Left lung (tissue), 10 donors: ENCODE results near the gene ACTL8. TPM values are rescaled to one million over a fixed set of nuclear protein-coding genes. Genes with fewer than 3 reads are reported as not detected.

Experiments
- ATAC-seq: fragments of 200-7000 bp; cut with Tn5 transposase; one replicate; pipeline ENCODE4 v1.9.1; 2020; ENCODE audit warnings: moderate library complexity
- DNase-seq, 4 donors: peaks; one replicate each; pipeline ENCODE4 v3.0.0-alpha.2; 2013 to 2020
- H3K27ac ChIP-seq, 2 donors: fragments of 200-600 bp; sonication (generic) in 1 of 2; one replicate each; pipeline versions ENCODE4 v1.5.0 to v1.8.0; 2020 to 2021
- H3K27me3 ChIP-seq, 2 donors: fragments of 200-600 bp; sonication (generic) in 1 of 2; one replicate each; pipeline versions ENCODE4 v1.5.0 to v1.8.0; 2020 to 2021
- H3K36me3 ChIP-seq, 2 donors: fragments of 200-600 bp; sonication (generic) in 1 of 2; one replicate each; pipeline versions ENCODE4 v1.5.0 to v1.8.0; 2020 to 2021
- H3K4me1 ChIP-seq, 2 donors: fragments of 200-600 bp; one replicate each; pipeline ENCODE4 v1.8.0; 2021
- H3K4me3 ChIP-seq, 2 donors: fragments of 200-600 bp; sonication (generic) in 1 of 2; one replicate each; pipeline versions ENCODE4 v1.5.0 to v1.8.0; 2020 to 2021; ENCODE audit warnings: mild to moderate bottlenecking in 1 of 2
- H3K9me3 ChIP-seq, 2 donors: fragments of 200-600 bp; sonication (generic) in 1 of 2; one replicate each; pipeline versions ENCODE4 v1.5.0 to v1.8.0; 2020 to 2021
- intact Hi-C, 2 donors: fragments of 100-400 bp; cut with DNase I; formaldehyde crosslinking; loops; one replicate each; pipeline versions ENCODE4 v1.11.2 to v1.14.2; 2022
- polyA plus RNA-seq, 6 donors: library from polyadenylated mRNA; unstranded; fragments of 120-200 nt; gene quantifications; one replicate each; pipeline ENCODE4 v1.2.1, GENCODE V29; 2013; ENCODE audit not compliant: insufficient read length in 6 of 6
- total RNA-seq, 2 donors: library from RNA; stranded (reverse); fragmentation: NEBNext Ultra II Directional; extraction: Animal tissue kit (Norgen Biotek cat#: 25700); gene quantifications; one replicate each; pipeline ENCODE4 v1.2.1, GENCODE V29; 2021
- TF ChIP-seq, protein P1 (sequence below), 2 donors: fragments of 200-600 bp; sonication (generic) in 1 of 2; IDR thresholded peaks; one replicate each; pipeline versions ENCODE4 v1.5.0 to v1.8.0; 2021; ENCODE audit warnings: antibody characterized with exemption in 2 of 2
- donor health status: DM: no; HTN: yes; CAD: no.
- donor health status: DM: no; HTN: no; CAD: no.

The ACTL8 gene
- total and polyA plus RNA-seq, 8 donors = not detected

DNA sequence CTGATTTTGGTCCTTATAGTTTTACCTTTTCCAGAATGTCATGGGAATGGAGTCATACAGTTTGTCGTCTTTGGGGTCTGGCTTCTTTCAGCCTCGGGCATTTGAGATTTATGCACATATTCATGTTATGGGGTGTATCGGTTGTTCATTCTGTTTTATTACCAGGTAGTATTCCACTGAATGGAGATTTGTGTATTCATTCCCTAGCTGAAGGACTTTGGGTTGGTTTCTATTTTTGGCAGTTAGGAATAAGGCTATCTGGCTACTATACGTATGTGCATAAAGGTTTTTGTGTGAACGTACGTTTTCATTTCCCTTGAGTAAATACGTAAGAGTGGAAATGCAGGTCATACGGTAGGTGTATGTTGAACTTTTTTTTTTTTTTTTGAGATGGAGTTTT is 65.1 kb downstream of the ACTL8 start:
- TF ChIP-seq, protein P1, sequence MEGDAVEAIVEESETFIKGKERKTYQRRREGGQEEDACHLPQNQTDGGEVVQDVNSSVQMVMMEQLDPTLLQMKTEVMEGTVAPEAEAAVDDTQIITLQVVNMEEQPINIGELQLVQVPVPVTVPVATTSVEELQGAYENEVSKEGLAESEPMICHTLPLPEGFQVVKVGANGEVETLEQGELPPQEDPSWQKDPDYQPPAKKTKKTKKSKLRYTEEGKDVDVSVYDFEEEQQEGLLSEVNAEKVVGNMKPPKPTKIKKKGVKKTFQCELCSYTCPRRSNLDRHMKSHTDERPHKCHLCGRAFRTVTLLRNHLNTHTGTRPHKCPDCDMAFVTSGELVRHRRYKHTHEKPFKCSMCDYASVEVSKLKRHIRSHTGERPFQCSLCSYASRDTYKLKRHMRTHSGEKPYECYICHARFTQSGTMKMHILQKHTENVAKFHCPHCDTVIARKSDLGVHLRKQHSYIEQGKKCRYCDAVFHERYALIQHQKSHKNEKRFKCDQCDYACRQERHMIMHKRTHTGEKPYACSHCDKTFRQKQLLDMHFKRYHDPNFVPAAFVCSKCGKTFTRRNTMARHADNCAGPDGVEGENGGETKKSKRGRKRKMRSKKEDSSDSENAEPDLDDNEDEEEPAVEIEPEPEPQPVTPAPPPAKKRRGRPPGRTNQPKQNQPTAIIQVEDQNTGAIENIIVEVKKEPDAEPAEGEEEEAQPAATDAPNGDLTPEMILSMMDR (IDR thresholded peaks at IDR 0.05) = no peak
- Histone ChIP-seq H3K4me3 (no peak overlapping the region), H3K27me3 (peaks cover 4 to 51% of the 10 kb centered on the region in 2 donors), H3K36me3 (no peaks in the 10 kb centered on the region), H3K4me1 (no peaks in the 10 kb centered on the region), H3K27ac (no peak overlapping the region), H3K9me3 (no peaks in the 10 kb centered on the region)
- ATAC-seq (no peak), DNase-seq (no peak)
- intact Hi-C loops = loop anchor here in 1 of 2 donors (10.0 kb wide), 1 partner anchor 155 kb away; no protein-coding TSS in a partner anchor

- TF ChIP-seq, protein P1 (IDR thresholded peaks at IDR 0.05) = no peak
- Histone ChIP-seq H3K27me3 (peaks cover 4 to 71% of the 10 kb centered on the region in 2 donors), H3K27ac (no peak overlapping the region), H3K36me3 (no peaks in the 10 kb centered on the region), H3K4me3 (no peak overlapping the region), H3K4me1 (no peaks in the 10 kb centered on the region), H3K9me3 (no peaks in the 10 kb centered on the region)
- DNase-seq = no peak
- intact Hi-C loops = loop anchor here in 1 of 2 donors (10.0 kb wide), 1 partner anchor 158 kb away; no protein-coding TSS in a partner anchor
- ATAC-seq = no peak
Observed at GRCh38 chr1:17822741-17823426, 67.8 kb downstream of the ACTL8 start.

GRCh38 chr1:17825273-17826164 is 70.4 kb downstream of the ACTL8 start:
- Histone ChIP-seq H3K4me3 (no peak overlapping the region), H3K9me3 (no peaks in the 10 kb centered on the region), H3K27me3 (peaks cover 0 to 63% of the 10 kb centered on the region in 2 donors), H3K36me3 (no peaks in the 10 kb centered on the region), H3K4me1 (no peaks in the 10 kb centered on the region), H3K27ac (no peak overlapping the region)
- ATAC-seq (no peak), DNase-seq (no peak)
- intact Hi-C loops = loop anchor here in 1 of 2 donors (10.0 kb wide), 1 partner anchor 161 kb away; no protein-coding TSS in a partner anchor
- TF ChIP-seq, protein P1 (IDR thresholded peaks at IDR 0.05) = no peak

DNA sequence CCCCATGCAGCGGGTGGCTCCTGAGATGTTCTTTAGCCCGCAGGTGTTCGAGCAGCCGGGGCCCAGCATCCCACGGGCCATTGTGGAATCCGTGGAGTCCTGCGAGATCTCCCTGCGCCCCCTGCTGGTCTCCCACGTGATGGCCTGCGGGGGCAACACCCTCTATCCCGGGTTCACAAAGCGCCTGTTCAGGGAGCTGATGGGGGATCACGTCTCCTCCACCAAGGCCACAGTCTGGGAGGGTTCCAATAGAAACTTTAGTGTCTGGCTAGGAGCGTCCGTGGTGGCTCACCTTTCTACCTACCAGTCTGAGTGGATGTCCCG is 71.0 kb downstream of the ACTL8 start:
- Histone ChIP-seq H3K36me3 (no peaks in the 10 kb centered on the region), H3K27ac (no peak overlapping the region), H3K27me3 (peaks cover 0 to 68% of the 10 kb centered on the region in 2 donors), H3K4me3 (no peak overlapping the region), H3K9me3 (no peaks in the 10 kb centered on the region), H3K4me1 (no peaks in the 10 kb centered on the region)
- ATAC-seq = peak; percentile 62
- intact Hi-C loops = loop anchor here in 1 of 2 donors (10.0 kb wide), 1 partner anchor 161 kb away; no protein-coding TSS in a partner anchor
- peak in 2 of 4 donors; percentile 4 to 21 for DNase-seq
- TF ChIP-seq, protein P1 (IDR thresholded peaks at IDR 0.05) = peak; percentile 48 to 50

DNA sequence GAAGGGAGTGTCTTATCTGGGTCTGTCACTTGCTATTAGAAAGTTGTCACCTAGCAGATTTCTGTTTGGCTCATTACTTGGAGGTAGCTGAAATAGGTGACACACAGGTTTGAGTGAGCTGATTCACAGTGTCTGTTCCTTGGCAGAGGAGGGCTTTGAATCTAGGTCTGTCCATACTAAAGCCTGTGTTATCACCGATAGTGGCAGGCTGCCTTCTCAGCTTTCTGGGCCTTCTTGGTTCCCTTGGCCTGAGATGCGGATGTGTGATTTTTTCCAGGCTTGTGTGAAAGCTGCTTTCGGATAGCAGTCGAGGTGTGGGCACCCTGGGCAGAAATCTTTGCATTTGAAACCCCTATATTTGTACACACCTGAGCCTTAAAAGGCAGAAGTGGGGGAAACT is 73.9 kb downstream of the ACTL8 start:
- TF ChIP-seq, protein P1 (IDR thresholded peaks at IDR 0.05) = no peak
- peaks cover 0 to 71% of the 10 kb centered on the region in 2 donors for H3K27me3 ChIP-seq
- H3K27ac ChIP-seq = no peak overlapping the region
- no peaks in the 10 kb centered on the region for H3K36me3 ChIP-seq
- no peak overlapping the region for H3K4me3 ChIP-seq
- no peaks in the 10 kb centered on the region for H3K4me1 ChIP-seq
- intact Hi-C loops = loop anchor here in 1 of 2 donors (10.0 kb wide), 1 partner anchor 164 kb away; no protein-coding TSS in a partner anchor
- no peak for ATAC-seq
- no peaks in the 10 kb centered on the region for H3K9me3 ChIP-seq
- DNase-seq = no peak
